ENCODE results near the gene AATK.

Gene AATK

DNA sequence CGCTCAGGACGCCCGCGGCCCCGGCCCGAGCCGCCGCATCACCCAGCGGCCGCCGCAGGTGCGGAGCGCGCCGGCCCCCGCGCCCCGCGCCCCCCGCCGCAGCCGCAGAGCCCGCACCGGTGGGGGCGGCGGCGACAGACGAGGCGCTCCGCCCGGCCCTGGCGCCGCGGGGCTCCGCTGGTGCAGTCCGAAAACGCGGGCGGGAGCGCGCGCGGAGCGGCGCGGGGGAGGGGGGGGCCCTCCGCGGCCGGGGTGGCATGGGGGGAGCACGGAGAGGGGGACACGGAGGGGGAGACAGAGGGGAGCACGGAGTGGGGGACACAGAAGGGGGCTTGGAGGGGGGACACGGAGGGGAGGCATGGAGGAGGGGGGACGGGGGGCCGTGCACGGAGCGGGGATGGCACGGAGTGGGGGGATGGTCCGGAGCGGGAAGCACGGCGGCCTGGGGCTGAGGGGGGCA, at the start of gene AATK:
AATK (minus strand) TSS at position 189 of the 460 bp plus-strand sequence. CDS start 229 bp downstream, outside the sequence.
- no peak for DNase-seq

DNA sequence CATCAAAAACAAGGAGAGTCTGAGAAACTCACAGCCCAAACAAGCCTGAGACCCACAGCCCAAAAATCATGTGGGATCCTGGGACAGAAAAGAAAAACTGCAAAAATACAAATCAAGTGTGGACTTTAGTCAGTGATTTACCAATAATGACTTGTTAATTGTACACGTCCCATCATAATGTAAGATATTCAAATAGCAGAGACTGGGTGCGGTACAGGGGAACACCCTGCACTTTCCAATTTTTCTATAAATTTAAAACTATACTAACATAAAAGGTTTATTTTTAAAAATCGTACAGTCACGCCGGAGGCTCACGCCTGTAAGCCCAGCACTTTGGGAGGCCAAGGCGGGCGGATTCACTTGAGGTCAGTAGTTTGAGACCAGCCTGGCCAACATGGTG, 48.0 kb upstream of the AATK start:
- no peak for DNase-seq

DNA sequence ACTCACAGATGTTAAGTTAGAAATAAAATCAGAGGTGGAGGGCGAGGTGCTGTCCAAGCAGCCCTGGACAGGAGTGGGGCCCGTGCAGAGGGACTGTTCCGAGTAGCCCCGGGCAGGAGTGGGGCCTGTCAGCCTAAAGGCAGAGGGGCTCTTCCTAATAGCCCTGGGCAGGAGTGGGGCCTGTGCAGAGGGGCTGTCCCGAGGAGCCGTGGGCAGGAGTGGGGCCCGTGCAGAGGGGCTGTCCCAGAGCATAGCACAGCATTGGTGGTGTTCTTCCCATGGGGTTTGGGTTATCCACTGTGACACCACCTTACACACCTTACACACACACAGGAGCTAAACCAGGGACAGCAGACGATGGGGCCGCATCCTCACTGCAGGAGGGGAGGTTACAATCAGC, 46.3 kb upstream of the AATK start:
- DNase-seq: no peak

DNA sequence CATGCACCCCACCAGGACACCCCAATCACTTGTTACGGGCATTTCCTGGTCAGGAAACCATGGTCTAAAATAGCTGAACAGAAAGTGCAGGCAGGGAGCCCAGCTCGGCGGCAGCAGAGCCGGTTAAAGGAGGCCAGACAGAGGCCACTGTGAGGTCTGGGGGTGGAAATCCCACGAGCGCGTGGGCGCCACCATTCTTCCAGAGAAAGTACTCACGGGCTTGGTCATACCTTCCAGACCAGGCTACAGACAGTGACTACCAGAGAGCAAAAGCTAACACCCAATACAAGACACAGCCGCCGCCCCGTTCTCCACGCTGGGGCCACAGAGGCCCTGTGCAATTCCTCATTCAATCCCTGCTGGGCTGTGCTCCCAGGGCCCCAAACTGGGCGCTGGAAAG, 44.8 kb upstream of the AATK start:
- no peak for DNase-seq

DNA sequence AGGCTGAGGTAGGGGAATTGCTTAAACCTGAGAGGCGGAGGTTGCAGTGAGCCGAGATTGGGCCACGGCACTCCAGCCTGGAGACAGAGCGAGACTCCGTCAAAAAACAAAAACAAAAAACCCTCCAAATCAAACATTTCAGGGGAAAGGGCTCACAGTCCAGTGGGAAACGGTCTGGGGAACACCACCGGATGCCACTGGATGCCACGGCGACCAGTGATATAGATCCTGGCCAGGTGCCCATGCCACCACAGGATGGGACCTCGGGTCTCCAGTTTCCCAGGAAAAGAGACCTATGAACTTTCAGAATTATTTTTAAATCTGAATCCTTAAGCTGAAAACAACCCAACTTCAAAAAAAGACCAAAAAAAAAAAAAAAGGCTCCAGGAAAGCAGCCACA, 44.4 kb upstream of the AATK start:
- no peak for DNase-seq

DNA sequence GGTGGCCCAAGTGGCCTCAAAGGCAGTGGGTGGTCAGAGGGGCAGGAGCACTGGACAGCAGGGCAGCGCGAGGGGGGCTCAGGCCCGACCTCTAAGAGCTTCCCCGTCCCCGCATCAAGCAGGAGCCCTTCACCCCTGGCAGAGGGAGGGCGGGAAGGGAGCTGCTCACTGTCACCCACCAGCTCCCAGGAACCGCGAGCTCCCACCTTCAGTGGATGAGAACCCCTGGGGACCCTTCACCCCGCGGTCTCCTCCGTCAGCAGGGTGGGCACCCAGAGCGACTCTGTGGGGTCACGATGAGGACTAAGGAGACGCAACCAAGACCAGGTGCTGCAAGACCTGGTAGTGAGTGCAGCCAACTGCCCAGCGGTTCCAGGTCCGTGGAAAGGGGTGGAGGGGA, 43.1 kb upstream of the AATK start:
- no peak for DNase-seq

- DNase-seq: no peak
Observed at GRCh38 chr17:81208651-81209050, 42.6 kb upstream of the AATK start.

GRCh38 chr17:81207610-81208581, 41.9 kb upstream of the AATK start:
- DNase-seq: no peak

- DNase-seq: no peak
Observed at GRCh38 chr17:81206657-81207056, 40.6 kb upstream of the AATK start.

DNA sequence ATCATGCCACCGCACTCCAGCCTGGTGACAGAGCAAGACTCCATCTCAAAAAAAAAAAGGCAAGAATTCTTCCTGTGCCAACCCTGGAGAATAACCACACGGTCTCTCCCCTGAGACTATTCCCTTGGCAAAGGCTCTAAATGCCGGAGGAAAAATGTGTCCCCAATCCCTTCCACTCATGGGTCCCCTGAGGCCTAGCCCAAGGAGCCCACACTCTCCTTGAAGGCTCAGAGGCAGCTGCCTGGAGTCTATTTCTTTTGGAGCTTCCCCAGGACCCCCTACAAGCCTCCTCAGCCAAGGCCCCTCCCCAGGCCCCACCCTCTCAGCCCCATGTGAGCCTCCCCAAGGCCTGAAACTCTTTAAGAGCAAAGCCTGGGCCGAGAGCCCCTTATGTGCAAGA, 40.1 kb upstream of the AATK start:
- DNase-seq: no peak

GRCh38 chr17:81204578-81204977, 38.6 kb upstream of the AATK start:
- no peak for DNase-seq

- DNase-seq: no peak
Observed at GRCh38 chr17:81203136-81203535, 37.1 kb upstream of the AATK start.

- no peak for DNase-seq
Observed at GRCh38 chr17:81202318-81202717, 36.3 kb upstream of the AATK start.

DNA sequence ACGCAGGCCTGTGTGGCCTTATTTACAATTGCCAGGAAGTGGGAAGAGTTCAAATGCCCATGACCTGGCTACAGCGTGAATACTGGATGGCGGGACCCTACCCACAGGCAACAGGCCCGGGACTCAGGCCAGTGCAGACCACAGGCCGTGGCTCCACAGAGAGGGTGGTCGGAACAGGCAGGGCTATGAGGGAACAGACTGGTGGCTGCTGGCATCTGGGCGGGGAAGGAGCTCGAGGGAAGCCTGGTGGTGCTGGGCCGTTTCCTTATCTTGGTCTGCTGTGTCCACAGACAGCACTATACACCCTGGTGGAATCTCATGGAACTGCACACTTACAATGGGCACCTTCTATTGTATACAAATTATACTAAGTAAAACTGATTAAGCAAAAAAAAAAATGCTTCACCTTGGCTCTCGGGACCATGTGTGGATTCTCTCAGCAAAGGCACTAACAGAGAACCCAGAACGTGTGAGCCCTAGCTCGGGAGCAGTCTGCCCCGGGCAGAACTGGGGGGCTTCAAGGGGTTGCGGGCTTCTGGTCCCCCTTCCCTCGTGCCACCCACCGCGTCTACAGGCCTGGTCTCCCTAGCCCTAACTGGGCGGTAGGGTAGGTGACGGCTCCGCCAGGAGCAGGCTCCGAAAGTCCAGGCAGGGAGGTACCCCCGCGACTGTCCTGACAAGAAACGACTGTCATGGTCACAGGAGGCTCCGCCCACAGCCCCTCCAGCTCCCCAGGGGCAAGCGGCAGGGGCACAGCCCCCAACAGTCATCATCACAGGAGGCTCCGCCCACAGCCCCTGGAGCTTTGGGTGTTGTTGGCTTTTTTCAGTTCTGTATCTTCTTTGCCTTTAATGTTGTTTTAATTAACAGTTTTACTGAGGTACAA, 34.9 kb upstream of the AATK start:
- peak; percentile 33 for DNase-seq

GRCh38 chr17:81200201-81200600, 34.2 kb upstream of the AATK start:
- DNase-seq: no peak

DNA sequence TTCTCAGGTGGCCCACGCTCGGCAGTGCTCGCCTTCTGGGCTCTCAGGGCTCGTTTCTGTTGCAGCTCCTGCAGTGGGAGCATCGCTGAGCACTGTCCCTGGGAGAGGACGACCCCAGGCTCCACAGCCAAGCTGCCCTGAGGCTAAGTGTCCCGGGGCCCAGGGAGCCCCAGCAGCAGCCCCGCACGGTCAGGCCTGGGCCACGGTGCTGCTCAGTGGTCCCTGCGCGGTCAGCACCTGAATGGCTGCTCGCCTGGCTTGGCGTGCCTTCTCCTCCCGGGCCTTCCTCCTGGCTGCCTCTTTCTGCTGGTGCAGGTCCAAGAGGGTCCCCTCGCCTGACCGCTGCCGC, 33.4 kb upstream of the AATK start:
- DNase-seq: no peak

DNA sequence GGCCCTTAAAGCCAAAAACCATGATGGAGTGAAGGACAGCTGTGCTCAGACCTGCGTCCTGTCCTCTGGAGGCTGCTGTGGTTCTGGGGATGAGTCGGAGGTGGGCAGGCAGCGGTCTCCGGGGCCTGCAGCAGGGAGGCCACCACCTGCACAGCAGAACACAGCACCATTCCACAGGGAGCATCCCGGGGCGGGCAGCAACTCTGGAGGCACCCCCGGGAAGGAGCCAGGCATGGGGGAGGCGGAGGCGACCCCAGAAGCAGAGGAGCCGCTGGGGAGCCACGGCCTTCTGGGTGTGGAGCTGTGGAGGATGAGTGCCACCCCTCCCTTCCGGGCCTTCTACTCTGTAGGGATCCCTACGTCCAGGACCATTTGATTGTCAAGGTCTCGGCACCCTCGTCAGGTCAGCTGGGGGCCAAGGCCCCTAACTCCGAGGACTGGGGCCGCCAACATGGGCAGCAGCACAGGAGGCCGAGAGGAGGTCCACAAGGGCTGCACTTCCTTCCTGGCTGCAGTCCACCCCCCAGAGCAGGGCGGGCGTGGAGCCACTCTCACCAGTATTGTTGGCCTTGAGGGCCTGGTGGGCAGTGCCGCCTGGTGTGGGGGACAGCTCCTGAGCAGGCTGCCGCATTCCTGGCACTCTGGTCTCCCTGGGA, 32.9 kb upstream of the AATK start:
- DNase-seq: no peak

GRCh38 chr17:81197831-81198490, 31.9 kb upstream of the AATK start:
- DNase-seq: no peak

DNA sequence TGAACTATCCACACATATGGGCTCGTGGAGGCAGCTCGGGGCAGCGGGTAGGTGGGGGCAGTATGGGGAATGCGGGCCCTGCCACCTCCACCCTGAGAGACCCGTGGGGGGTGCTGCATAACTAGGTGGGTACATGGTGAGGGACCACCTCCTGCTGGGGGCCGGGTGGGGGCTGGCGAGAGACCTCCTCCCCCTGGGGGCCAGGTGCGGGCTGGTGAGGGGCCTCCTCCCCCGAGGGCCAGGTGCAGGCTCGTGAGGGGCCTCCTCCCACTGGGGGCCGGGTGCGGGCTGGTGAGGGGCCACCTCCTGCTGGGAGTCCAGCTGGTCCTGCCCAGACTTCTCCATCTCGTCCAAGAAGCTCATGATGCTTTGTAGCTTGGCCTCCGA, 31.4 kb upstream of the AATK start:
- DNase-seq: no peak

- no peak for DNase-seq
Observed at GRCh38 chr17:81196505-81197408, 30.7 kb upstream of the AATK start.

DNA sequence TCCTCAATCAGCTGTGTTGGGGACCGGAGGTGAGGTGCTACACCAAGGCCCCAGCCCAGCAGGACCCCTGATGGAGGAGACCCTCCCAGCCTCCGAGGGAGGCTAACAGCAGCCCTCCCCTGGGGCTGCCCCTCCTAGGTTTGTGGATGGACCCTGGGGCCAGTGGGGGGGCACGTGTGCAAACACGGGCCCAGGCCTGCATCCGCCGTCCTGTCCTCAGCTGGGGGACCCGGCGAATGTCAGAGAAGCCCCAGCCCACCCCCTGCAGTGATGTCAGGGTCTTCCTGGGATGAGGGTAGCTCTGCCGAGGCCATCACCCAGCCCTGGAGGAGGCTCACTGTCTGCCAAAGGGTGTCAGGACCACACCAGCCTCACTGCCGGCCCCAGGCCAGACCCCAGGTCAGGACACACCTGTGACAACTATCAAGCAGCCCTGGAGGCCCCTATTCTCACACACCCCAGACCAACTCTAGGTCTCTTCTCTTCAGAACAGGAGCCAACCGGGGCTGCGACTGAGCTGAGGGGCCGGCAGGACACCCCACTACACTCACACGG, 30.0 kb upstream of the AATK start:
- no peak for DNase-seq
